HepG2 (cell line): Measurements from ENCODE around the gene GADD45GIP1. TPM values are rescaled to one million over a fixed set of nuclear protein-coding genes. Genes with fewer than 3 reads are reported as not detected.

Source experiments
- HNF4A ChIP-seq: sonication (generic); formaldehyde crosslinking; IDR thresholded peaks from 2 replicates; pipeline ENCODE4 v1.4.0; 2020; ENCODE audit warnings: missing genetic modification reagents
- KDM6A ChIP-seq: IDR thresholded peaks from 2 replicates; pipeline ENCODE4 v1.6.1; 2016; ENCODE audit warnings: low read depth
- MIXL1 ChIP-seq: IDR thresholded peaks from 2 replicates; pipeline ENCODE4 v1.6.1; 2016
- MTF2 ChIP-seq: sonication (generic); formaldehyde crosslinking; IDR thresholded peaks from 2 replicates; pipeline ENCODE4 v1.5.0; 2020; ENCODE audit warnings: missing genetic modification reagents, borderline replicate concordance
- NFIB ChIP-seq: sonication (generic); formaldehyde crosslinking; IDR thresholded peaks from 2 replicates; pipeline ENCODE4 v1.9.0; 2021; ENCODE audit warnings: missing genetic modification reagents, mild to moderate bottlenecking, borderline replicate concordance
- PITX1 ChIP-seq: sonication (generic); formaldehyde crosslinking; IDR thresholded peaks from 2 replicates; pipeline ENCODE4 v1.5.1; 2020; ENCODE audit warnings: mild to moderate bottlenecking, missing genetic modification reagents
- RBM22 ChIP-seq: fragments of 200-400 bp; formaldehyde crosslinking; optimal IDR thresholded peaks from 2 replicates; pipeline ENCODE3; 2017; ENCODE audit warnings: mild to moderate bottlenecking, low read length, moderate library complexity
- RNF2 ChIP-seq: fragments of 450-650 bp; conservative IDR thresholded peaks from 2 replicates; pipeline ENCODE4 v1.6.1; 2016; ENCODE audit warnings: low read depth
- SAFB2 ChIP-seq: sonication (generic); formaldehyde crosslinking; IDR thresholded peaks from 2 replicates; pipeline ENCODE4 v1.5.1; 2020; ENCODE audit warnings: missing genetic modification reagents, low read depth, mild to moderate bottlenecking, borderline replicate concordance
- SATB2 ChIP-seq: sonication (generic); formaldehyde crosslinking; IDR thresholded peaks from 2 replicates; pipeline ENCODE4 v1.5.0; 2020; ENCODE audit warnings: missing genetic modification reagents
- ZFP41 ChIP-seq: sonication (generic); formaldehyde crosslinking; IDR thresholded peaks from 2 replicates; pipeline ENCODE4 v1.4.0; 2020; ENCODE audit warnings: mild to moderate bottlenecking, missing genetic modification reagents, borderline replicate concordance
- ZNF335 ChIP-seq: sonication (generic); formaldehyde crosslinking; IDR thresholded peaks from 2 replicates; pipeline ENCODE4 v1.4.0; 2020; ENCODE audit warnings: missing genetic modification reagents
- ZNF530 ChIP-seq: sonication (generic); formaldehyde crosslinking; IDR thresholded peaks from 2 replicates; pipeline ENCODE4 v1.5.0; 2020; ENCODE audit warnings: low read depth, mild to moderate bottlenecking, missing genetic modification reagents
- ZNF570 ChIP-seq: sonication (generic); formaldehyde crosslinking; IDR thresholded peaks from 2 replicates; pipeline ENCODE4 v1.4.0; 2020; ENCODE audit warnings: mild to moderate bottlenecking, missing genetic modification reagents, borderline replicate concordance
- polyA plus RNA-seq, 8 experiments: library from polyadenylated mRNA; depleted of rRNA in 3 of 8; stranded (reverse) in 7 of 8; unstranded in 1 of 8; fragments of >200 nt; fragmentation: Illumina TruSeq in 4 of 8; extraction: Trizol in 4 of 8; gene quantifications; 2 replicates each; pipeline versions ENCODE4 v1.2.1 to v1.2.3, GENCODE V29; 2011 to 2016; ENCODE audit warnings: low read depth in 4 of 8, missing spikeins in 1 of 8, mixed read lengths in 1 of 8; ENCODE audit not compliant: insufficient read depth in 1 of 8
- total RNA-seq, 5 experiments: library from RNA; depleted of rRNA; stranded (reverse); fragments of >200 nt; fragmentation: Illumina TruSeq; extraction: Trizol; gene quantifications; 2 replicates each; pipeline ENCODE4 v1.2.3, GENCODE V29; 2016; ENCODE audit warnings: low read depth in 1 of 5
- TF ChIP-seq, protein P1 (sequence below): sonication (generic); formaldehyde crosslinking; IDR thresholded peaks from 2 replicates; pipeline ENCODE4 v1.4.0; 2020; ENCODE audit warnings: missing genetic modification reagents, low read depth, mild to moderate bottlenecking, borderline replicate concordance
- TF ChIP-seq, protein P2 (sequence below): sonication (generic); formaldehyde crosslinking; IDR thresholded peaks from 2 replicates; pipeline ENCODE4 v1.4.0; 2020; ENCODE audit warnings: mild to moderate bottlenecking, missing genetic modification reagents
- TF ChIP-seq, protein P3 (sequence below): sonication (generic); formaldehyde crosslinking; IDR thresholded peaks from 2 replicates; pipeline ENCODE4 v1.4.0; 2020; ENCODE audit warnings: mild to moderate bottlenecking, missing genetic modification reagents
- TF ChIP-seq, protein P4 (sequence below): sonication (generic); formaldehyde crosslinking; IDR thresholded peaks from 2 replicates; pipeline ENCODE4 v1.4.0; 2020; ENCODE audit warnings: missing genetic modification reagents, mild to moderate bottlenecking, borderline replicate concordance

The GADD45GIP1 gene
- total and polyA plus RNA-seq, 2 of the 13 experiments (the other 11 are each of a cell fraction or from before 2014, with no cell fraction given) = 24.6 to 30.7 TPM

DNA sequence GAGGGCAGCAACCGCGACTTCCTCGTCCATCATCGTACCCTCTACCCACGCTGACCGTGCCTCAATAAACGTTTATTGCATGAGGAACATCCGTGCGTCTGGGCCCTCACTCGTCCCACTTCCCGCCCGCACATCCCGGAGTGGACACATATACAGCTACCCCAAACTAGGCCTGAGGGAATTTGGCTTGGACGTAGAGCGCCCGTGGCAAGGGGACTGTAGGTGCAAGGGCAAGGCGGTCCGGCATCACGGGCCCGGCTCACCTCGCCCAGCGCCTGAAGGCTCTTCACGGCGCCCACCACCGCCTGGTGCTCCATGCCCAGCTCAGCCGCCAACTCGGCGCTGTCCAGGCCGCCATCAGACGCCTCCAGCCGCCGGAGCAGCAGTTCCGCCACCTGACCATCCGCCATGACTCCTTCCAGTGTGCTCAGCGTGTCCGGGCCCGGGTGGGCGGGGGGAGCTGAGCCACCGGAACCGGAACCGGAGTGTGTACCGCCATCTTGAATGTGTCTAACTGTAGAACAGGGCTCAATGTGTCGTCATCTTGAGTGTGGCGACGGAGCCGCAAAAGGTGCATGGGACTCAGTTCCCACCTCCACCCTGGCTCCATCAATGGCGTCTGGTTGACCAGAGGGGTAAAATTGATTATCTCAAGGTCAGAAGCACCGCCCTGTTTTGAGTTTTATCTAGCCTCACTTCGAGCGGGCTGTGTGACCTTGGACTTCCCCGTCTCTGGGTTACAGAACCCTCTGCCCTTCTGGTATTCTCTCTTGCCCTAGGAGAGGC, 23.5 kb downstream of the GADD45GIP1 start, which contains the start of gene FARSA (continued):
- TF ChIP-seq, protein P1, sequence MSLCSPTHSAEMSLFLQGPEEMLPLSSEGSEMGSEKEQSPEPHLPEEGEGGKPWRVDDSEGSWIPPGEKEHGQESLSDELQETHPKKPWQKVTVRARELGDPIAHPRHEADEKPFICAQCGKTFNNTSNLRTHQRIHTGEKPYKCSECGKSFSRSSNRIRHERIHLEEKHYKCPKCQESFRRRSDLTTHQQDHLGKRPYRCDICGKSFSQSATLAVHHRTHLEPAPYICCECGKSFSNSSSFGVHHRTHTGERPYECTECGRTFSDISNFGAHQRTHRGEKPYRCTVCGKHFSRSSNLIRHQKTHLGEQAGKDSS (CRISPR knock-in tag) = peak; percentile 99
- TF ChIP-seq, protein P2, sequence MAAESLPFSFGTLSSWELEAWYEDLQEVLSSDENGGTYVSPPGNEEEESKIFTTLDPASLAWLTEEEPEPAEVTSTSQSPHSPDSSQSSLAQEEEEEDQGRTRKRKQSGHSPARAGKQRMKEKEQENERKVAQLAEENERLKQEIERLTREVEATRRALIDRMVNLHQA = no peak
- TF ChIP-seq MTF2 = no peak
- TF ChIP-seq, protein P3, sequence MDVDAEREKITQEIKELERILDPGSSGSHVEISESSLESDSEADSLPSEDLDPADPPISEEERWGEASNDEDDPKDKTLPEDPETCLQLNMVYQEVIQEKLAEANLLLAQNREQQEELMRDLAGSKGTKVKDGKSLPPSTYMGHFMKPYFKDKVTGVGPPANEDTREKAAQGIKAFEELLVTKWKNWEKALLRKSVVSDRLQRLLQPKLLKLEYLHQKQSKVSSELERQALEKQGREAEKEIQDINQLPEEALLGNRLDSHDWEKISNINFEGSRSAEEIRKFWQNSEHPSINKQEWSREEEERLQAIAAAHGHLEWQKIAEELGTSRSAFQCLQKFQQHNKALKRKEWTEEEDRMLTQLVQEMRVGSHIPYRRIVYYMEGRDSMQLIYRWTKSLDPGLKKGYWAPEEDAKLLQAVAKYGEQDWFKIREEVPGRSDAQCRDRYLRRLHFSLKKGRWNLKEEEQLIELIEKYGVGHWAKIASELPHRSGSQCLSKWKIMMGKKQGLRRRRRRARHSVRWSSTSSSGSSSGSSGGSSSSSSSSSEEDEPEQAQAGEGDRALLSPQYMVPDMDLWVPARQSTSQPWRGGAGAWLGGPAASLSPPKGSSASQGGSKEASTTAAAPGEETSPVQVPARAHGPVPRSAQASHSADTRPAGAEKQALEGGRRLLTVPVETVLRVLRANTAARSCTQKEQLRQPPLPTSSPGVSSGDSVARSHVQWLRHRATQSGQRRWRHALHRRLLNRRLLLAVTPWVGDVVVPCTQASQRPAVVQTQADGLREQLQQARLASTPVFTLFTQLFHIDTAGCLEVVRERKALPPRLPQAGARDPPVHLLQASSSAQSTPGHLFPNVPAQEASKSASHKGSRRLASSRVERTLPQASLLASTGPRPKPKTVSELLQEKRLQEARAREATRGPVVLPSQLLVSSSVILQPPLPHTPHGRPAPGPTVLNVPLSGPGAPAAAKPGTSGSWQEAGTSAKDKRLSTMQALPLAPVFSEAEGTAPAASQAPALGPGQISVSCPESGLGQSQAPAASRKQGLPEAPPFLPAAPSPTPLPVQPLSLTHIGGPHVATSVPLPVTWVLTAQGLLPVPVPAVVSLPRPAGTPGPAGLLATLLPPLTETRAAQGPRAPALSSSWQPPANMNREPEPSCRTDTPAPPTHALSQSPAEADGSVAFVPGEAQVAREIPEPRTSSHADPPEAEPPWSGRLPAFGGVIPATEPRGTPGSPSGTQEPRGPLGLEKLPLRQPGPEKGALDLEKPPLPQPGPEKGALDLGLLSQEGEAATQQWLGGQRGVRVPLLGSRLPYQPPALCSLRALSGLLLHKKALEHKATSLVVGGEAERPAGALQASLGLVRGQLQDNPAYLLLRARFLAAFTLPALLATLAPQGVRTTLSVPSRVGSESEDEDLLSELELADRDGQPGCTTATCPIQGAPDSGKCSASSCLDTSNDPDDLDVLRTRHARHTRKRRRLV (CRISPR knock-in tag) = no peak
- no peak; the same call in 1 of the 2 replicates for TF ChIP-seq PITX1 (CRISPR knock-in tag)
- TF ChIP-seq ZFP41 = peak; percentile 74; the same call in 1 of the 2 replicates
- peak; percentile 96 for TF ChIP-seq ZNF335 (CRISPR knock-in tag)
- TF ChIP-seq HNF4A = no peak
- no peak for TF ChIP-seq SATB2 (CRISPR knock-in tag)
- no peak for TF ChIP-seq ZNF570 (CRISPR knock-in tag)
- TF ChIP-seq NFIB = no peak
- no peak for TF ChIP-seq RBM22
- TF ChIP-seq ZNF530 (CRISPR knock-in tag) = 0 out of 2 replicates have a peak, but pooled peaks have one; percentile 27
- no peak for TF ChIP-seq KDM6A (CRISPR knock-in tag)
- TF ChIP-seq MIXL1 (CRISPR knock-in tag) = no peak
- TF ChIP-seq, protein P4, sequence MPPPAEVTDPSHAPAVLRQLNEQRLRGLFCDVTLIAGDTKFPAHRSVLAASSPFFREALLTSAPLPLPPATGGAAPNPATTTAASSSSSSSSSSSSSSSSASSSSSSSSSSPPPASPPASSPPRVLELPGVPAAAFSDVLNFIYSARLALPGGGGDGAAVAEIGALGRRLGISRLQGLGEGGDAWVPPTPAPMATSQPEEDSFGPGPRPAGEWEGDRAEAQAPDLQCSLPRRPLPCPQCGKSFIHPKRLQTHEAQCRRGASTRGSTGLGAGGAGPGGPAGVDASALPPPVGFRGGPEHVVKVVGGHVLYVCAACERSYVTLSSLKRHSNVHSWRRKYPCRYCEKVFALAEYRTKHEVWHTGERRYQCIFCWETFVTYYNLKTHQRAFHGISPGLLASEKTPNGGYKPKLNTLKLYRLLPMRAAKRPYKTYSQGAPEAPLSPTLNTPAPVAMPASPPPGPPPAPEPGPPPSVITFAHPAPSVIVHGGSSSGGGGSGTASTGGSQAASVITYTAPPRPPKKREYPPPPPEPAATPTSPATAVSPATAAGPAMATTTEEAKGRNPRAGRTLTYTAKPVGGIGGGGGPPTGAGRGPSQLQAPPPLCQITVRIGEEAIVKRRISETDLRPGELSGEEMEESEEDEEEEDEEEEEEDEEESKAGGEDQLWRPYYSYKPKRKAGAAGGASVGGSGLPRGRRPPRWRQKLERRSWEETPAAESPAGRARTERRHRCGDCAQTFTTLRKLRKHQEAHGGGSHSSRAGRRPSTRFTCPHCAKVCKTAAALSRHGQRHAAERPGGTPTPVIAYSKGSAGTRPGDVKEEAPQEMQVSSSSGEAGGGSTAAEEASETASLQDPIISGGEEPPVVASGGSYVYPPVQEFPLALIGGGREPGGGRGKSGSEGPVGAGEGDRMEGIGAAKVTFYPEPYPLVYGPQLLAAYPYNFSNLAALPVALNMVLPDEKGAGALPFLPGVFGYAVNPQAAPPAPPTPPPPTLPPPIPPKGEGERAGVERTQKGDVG (CRISPR knock-in tag) = peak; percentile 89; the same call in 1 of the 2 replicates
- no peak for TF ChIP-seq RNF2
- TF ChIP-seq SAFB2 (CRISPR knock-in tag) = peak; percentile 42; the same call in 1 of the 2 replicates
